ENCODE results near the gene RMND1. TPM values are rescaled to one million over a fixed set of nuclear protein-coding genes. Genes with fewer than 3 reads are reported as not detected.

RMND1 gene
- total and polyA plus RNA-seq, 2 of the 13 experiments (the other 11 are each of a cell fraction or from before 2014, with no cell fraction given), result 34.0 to 72.5 TPM

DNA sequence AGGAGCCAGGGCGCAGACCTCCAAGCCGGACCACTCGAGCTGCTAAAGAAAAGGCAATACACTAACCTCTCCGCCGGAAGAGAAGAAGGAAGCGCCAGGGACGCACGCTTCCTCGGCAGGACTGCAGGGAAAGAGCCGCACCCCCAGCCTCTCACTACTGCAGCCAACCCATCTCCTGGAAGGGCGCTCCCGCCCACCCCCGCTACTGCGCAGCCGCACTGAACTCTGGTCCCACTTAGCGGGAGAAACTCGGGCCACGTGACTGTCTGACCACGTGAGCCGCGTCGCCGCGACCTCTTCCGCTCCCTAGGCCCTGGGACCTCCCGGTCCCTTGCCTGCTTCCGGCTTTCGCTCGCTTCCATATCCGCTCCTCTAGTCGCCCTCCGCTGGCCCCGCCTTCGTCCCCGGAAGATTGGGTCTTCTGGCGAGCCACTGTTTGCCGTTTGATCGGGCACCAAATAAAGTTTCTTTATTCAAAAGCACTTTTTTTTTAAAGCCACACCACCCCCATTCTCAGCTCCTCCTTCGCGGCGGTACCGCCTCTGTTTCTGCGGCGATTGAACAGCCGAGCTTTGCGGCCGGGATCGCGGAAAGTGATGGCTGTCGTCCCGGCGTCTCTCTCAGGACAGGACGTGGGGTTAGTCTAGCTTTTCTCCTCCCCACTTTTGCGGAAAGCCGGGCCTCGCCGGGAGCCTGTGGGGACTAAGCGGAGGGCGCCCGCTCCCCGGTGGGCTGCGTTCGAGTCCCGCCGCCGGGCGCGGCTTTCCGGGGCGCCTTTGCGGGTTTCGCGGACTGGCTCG lies at the start of gene RMND1 (continued):
- TF ChIP-seq, protein P1, sequence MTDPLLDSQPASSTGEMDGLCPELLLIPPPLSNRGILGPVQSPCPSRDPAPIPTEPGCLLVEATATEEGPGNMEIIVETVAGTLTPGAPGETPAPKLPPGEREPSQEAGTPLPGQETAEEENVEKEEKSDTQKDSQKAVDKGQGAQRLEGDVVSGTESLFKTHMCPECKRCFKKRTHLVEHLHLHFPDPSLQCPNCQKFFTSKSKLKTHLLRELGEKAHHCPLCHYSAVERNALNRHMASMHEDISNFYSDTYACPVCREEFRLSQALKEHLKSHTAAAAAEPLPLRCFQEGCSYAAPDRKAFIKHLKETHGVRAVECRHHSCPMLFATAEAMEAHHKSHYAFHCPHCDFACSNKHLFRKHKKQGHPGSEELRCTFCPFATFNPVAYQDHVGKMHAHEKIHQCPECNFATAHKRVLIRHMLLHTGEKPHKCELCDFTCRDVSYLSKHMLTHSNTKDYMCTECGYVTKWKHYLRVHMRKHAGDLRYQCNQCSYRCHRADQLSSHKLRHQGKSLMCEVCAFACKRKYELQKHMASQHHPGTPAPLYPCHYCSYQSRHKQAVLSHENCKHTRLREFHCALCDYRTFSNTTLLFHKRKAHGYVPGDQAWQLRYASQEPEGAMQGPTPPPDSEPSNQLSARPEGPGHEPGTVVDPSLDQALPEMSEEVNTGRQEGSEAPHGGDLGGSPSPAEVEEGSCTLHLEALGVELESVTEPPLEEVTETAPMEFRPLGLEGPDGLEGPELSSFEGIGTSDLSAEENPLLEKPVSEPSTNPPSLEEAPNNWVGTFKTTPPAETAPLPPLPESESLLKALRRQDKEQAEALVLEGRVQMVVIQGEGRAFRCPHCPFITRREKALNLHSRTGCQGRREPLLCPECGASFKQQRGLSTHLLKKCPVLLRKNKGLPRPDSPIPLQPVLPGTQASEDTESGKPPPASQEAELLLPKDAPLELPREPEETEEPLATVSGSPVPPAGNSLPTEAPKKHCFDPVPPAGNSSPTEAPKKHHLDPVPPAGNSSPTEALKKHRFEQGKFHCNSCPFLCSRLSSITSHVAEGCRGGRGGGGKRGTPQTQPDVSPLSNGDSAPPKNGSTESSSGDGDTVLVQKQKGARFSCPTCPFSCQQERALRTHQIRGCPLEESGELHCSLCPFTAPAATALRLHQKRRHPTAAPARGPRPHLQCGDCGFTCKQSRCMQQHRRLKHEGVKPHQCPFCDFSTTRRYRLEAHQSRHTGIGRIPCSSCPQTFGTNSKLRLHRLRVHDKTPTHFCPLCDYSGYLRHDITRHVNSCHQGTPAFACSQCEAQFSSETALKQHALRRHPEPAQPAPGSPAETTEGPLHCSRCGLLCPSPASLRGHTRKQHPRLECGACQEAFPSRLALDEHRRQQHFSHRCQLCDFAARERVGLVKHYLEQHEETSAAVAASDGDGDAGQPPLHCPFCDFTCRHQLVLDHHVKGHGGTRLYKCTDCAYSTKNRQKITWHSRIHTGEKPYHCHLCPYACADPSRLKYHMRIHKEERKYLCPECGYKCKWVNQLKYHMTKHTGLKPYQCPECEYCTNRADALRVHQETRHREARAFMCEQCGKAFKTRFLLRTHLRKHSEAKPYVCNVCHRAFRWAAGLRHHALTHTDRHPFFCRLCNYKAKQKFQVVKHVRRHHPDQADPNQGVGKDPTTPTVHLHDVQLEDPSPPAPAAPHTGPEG (CRISPR knock-in tag; IDR thresholded peaks at IDR 0.05), result peak; percentile 91
- TF ChIP-seq SRSF9 (IDR thresholded peaks at IDR 0.05; ENCODE audit: borderline replicate concordance, insufficient read depth, low read depth, low read length, poor library complexity, severe bottlenecking), result no peak
- peak; percentile 95 for TF ChIP-seq SMAD3 (CRISPR knock-in tag; IDR thresholded peaks at IDR 0.05)
- TF ChIP-seq, protein P2, sequence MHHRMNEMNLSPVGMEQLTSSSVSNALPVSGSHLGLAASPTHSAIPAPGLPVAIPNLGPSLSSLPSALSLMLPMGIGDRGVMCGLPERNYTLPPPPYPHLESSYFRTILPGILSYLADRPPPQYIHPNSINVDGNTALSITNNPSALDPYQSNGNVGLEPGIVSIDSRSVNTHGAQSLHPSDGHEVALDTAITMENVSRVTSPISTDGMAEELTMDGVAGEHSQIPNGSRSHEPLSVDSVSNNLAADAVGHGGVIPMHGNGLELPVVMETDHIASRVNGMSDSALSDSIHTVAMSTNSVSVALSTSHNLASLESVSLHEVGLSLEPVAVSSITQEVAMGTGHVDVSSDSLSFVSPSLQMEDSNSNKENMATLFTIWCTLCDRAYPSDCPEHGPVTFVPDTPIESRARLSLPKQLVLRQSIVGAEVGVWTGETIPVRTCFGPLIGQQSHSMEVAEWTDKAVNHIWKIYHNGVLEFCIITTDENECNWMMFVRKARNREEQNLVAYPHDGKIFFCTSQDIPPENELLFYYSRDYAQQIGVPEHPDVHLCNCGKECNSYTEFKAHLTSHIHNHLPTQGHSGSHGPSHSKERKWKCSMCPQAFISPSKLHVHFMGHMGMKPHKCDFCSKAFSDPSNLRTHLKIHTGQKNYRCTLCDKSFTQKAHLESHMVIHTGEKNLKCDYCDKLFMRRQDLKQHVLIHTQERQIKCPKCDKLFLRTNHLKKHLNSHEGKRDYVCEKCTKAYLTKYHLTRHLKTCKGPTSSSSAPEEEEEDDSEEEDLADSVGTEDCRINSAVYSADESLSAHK (CRISPR knock-in tag; IDR thresholded peaks at IDR 0.05; ENCODE audit: borderline replicate concordance), result no peak; the same call in 1 of the 2 replicates
- TF ChIP-seq ZEB1 (IDR thresholded peaks at IDR 0.05; ENCODE audit: insufficient replicate concordance, low read depth), result peak; percentile 73
- TF ChIP-seq HOXA9 (CRISPR knock-in tag; IDR thresholded peaks at IDR 0.05; ENCODE audit: borderline replicate concordance), result peak; percentile 95
- TF ChIP-seq NFE2L2 (IDR thresholded peaks at IDR 0.05; ENCODE audit: low read length), result no peak
- 0 out of 2 replicates have a peak, but pooled peaks have one; percentile 64 for TF ChIP-seq ZNF20 (CRISPR knock-in tag; IDR thresholded peaks at IDR 0.05)
- TF ChIP-seq, protein P3, sequence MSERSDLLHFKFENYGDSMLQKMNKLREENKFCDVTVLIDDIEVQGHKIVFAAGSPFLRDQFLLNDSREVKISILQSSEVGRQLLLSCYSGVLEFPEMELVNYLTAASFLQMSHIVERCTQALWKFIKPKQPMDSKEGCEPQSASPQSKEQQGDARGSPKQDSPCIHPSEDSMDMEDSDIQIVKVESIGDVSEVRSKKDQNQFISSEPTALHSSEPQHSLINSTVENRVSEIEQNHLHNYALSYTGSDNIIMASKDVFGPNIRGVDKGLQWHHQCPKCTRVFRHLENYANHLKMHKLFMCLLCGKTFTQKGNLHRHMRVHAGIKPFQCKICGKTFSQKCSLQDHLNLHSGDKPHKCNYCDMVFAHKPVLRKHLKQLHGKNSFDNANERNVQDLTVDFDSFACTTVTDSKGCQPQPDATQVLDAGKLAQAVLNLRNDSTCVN (CRISPR knock-in tag; IDR thresholded peaks at IDR 0.05; ENCODE audit: borderline replicate concordance), result peak; percentile 84; the same call in 1 of the 2 replicates
- TF ChIP-seq RNF2 (conservative IDR thresholded peaks at IDR 0.05; ENCODE audit: low read depth), result peak; percentile 93
- TF ChIP-seq, protein P4, sequence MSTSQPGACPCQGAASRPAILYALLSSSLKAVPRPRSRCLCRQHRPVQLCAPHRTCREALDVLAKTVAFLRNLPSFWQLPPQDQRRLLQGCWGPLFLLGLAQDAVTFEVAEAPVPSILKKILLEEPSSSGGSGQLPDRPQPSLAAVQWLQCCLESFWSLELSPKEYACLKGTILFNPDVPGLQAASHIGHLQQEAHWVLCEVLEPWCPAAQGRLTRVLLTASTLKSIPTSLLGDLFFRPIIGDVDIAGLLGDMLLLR (CRISPR knock-in tag; IDR thresholded peaks at IDR 0.05), result peak; percentile 96; the same call in 1 of the 2 replicates
- TF ChIP-seq, protein P5, sequence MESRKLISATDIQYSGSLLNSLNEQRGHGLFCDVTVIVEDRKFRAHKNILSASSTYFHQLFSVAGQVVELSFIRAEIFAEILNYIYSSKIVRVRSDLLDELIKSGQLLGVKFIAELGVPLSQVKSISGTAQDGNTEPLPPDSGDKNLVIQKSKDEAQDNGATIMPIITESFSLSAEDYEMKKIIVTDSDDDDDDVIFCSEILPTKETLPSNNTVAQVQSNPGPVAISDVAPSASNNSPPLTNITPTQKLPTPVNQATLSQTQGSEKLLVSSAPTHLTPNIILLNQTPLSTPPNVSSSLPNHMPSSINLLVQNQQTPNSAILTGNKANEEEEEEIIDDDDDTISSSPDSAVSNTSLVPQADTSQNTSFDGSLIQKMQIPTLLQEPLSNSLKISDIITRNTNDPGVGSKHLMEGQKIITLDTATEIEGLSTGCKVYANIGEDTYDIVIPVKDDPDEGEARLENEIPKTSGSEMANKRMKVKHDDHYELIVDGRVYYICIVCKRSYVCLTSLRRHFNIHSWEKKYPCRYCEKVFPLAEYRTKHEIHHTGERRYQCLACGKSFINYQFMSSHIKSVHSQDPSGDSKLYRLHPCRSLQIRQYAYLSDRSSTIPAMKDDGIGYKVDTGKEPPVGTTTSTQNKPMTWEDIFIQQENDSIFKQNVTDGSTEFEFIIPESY (CRISPR knock-in tag; IDR thresholded peaks at IDR 0.05), result peak; percentile 52
- TF ChIP-seq, protein P6, sequence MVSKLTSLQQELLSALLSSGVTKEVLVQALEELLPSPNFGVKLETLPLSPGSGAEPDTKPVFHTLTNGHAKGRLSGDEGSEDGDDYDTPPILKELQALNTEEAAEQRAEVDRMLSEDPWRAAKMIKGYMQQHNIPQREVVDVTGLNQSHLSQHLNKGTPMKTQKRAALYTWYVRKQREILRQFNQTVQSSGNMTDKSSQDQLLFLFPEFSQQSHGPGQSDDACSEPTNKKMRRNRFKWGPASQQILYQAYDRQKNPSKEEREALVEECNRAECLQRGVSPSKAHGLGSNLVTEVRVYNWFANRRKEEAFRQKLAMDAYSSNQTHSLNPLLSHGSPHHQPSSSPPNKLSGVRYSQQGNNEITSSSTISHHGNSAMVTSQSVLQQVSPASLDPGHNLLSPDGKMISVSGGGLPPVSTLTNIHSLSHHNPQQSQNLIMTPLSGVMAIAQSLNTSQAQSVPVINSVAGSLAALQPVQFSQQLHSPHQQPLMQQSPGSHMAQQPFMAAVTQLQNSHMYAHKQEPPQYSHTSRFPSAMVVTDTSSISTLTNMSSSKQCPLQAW (CRISPR knock-in tag; IDR thresholded peaks at IDR 0.05), result peak; percentile 93

Measured in HepG2 (cell line).